CD14-positive monocyte (primary cell): Measurements from ENCODE around the gene SLC24A3. TPM values are rescaled to one million over a fixed set of nuclear protein-coding genes. Genes with fewer than 3 reads are reported as not detected.
"Not testable (repeated sequence)": the region's sequence is repeated elsewhere in the genome, so short reads cannot be mapped to it uniquely, and the experiment has no call there.

ENCODE experiments used
- DNase-seq, 3 donors: peaks; one replicate each; pipeline ENCODE4 v3.0.0-alpha.2; 2011 to 2022
- H2AFZ ChIP-seq: 2 replicates; pipeline ENCODE4 v1.6.0; 2012; ENCODE audit warnings: mild to moderate bottlenecking, low read depth, low read length, inconsistent platforms; ENCODE audit not compliant: insufficient read depth, poor library complexity, severe bottlenecking
- H3K27ac ChIP-seq, 2 donors: 1 replicate in 1 of 2; 2 replicates in 1 of 2; pipeline ENCODE4 v1.5.1; 2012 to 2013; ENCODE audit warnings: low read length in 2 of 2, control low read depth in 1 of 2, inconsistent platforms in 1 of 2, low read depth in 1 of 2, mild to moderate bottlenecking in 1 of 2
- H3K27me3 ChIP-seq, 2 donors: one replicate each; pipeline versions ENCODE4 v1.6.0 to v1.6.1; 2011 to 2013; ENCODE audit warnings: low read length in 2 of 2; ENCODE audit not compliant: control insufficient read depth in 2 of 2, insufficient read depth in 2 of 2
- H3K36me3 ChIP-seq, 2 donors: replicated peaks in 1 of 2; 1 replicate in 1 of 2; 2 replicates in 1 of 2; pipeline versions ENCODE4 v1.5.1 to v1.6.1; 2012 to 2013; ENCODE audit warnings: low read length in 2 of 2, control low read depth in 1 of 2, inconsistent platforms in 1 of 2, mild to moderate bottlenecking in 1 of 2; ENCODE audit not compliant: insufficient read depth in 2 of 2, control insufficient read depth in 1 of 2
- H3K4me1 ChIP-seq, 2 donors: 1 replicate in 1 of 2; 2 replicates in 1 of 2; pipeline versions ENCODE4 v1.5.1 to v1.6.1; 2012 to 2013; ENCODE audit warnings: low read length in 2 of 2, control low read depth in 1 of 2, inconsistent platforms in 1 of 2, mild to moderate bottlenecking in 1 of 2, moderate library complexity in 1 of 2; ENCODE audit not compliant: insufficient read depth in 2 of 2, control insufficient read depth in 1 of 2
- H3K4me2 ChIP-seq: replicated peaks from 2 replicates; pipeline ENCODE3; 2012; ENCODE audit warnings: low read length, moderate library complexity, mild to moderate bottlenecking; ENCODE audit not compliant: poor library complexity, severe bottlenecking; ENCODE audit errors: extremely low read depth
- H3K4me3 ChIP-seq, 3 experiments: fragments of 200-600 bp in 1 of 3; sonication (generic) in 1 of 3; replicated peaks in 1 of 3; 1 replicate in 2 of 3; 2 replicates in 1 of 3; pipeline ENCODE4 v1.5.1; 2011 to 2013; ENCODE audit warnings: low read length in 3 of 3, mild to moderate bottlenecking in 3 of 3, control low read depth in 2 of 3, low read depth in 2 of 3, inconsistent platforms in 1 of 3, moderate library complexity in 1 of 3
- H3K79me2 ChIP-seq: 2 replicates; pipeline ENCODE4 v1.6.0; 2012; ENCODE audit warnings: mild to moderate bottlenecking, control low read depth, inconsistent platforms, low read length, moderate library complexity; ENCODE audit not compliant: insufficient read depth
- H3K9ac ChIP-seq: 2 replicates; pipeline ENCODE4 v1.6.0; 2017; ENCODE audit warnings: low read length, mild to moderate bottlenecking; ENCODE audit not compliant: insufficient read depth, poor library complexity, severe bottlenecking
- H3K9me3 ChIP-seq, 2 donors: replicated peaks in 1 of 2; 1 replicate in 1 of 2; 2 replicates in 1 of 2; pipeline versions ENCODE4 v1.5.1 to v1.6.1; 2012 to 2013; ENCODE audit warnings: low read length in 2 of 2, control low read depth in 1 of 2; ENCODE audit not compliant: control insufficient read depth in 1 of 2, insufficient read depth in 1 of 2
- H4K20me1 ChIP-seq: 2 replicates; pipeline ENCODE4 v1.6.0; 2012; ENCODE audit warnings: mild to moderate bottlenecking, low read length, control low read depth, moderate library complexity; ENCODE audit not compliant: insufficient read depth
- H3K27ac Mint-ChIP-seq, 7 donors: one replicate each; pipeline ENCODE4 v1.8.0; 2020; ENCODE audit warnings: mild to moderate bottlenecking in 7 of 7, mixed read lengths in 7 of 7, moderate library complexity in 6 of 7, inconsistent platforms in 2 of 7
- H3K27me3 Mint-ChIP-seq, 3 donors: one replicate each; pipeline ENCODE4 v1.8.0; 2021 to 2022; ENCODE audit warnings: low read depth in 3 of 3, mild to moderate bottlenecking in 3 of 3, mixed read lengths in 3 of 3, moderate library complexity in 3 of 3, inconsistent platforms in 1 of 3
- H3K36me3 Mint-ChIP-seq, 2 donors: one replicate each; pipeline ENCODE4 v1.8.0; 2020; ENCODE audit warnings: mixed read lengths in 2 of 2, inconsistent platforms in 1 of 2, mild to moderate bottlenecking in 1 of 2
- H3K4me1 Mint-ChIP-seq: one replicate; pipeline ENCODE4 v1.8.0; 2020; ENCODE audit warnings: mild to moderate bottlenecking, mixed read lengths
- H3K4me3 Mint-ChIP-seq, 2 donors: one replicate each; pipeline ENCODE4 v1.8.0; 2020; ENCODE audit warnings: mild to moderate bottlenecking in 2 of 2, mixed read lengths in 2 of 2, moderate library complexity in 1 of 2
- H3K9me3 Mint-ChIP-seq, 7 donors: one replicate each; pipeline ENCODE4 v1.8.0; 2020 to 2022; ENCODE audit warnings: mixed read lengths in 7 of 7, mild to moderate bottlenecking in 6 of 7, moderate library complexity in 6 of 7, inconsistent platforms in 2 of 7
- CTCF ChIP-seq: fragments of 200-600 bp; IDR thresholded peaks from one replicate; pipeline ENCODE4 v1.8.0; 2022; ENCODE audit warnings: antibody characterized with exemption, mild to moderate bottlenecking
- WGBS: methylation state at CpG from one replicate; pipeline ENCODE4 v1.1.5; 2013; ENCODE audit warnings: missing lambda C conversion rate; ENCODE audit not compliant: insufficient coverage; 5-methylcytosine and 5-hydroxymethylcytosine counted together
- intact Hi-C, 2 donors: fragments of 100-400 bp; cut with micrococcal nuclease; formaldehyde crosslinking; loops; one replicate each; pipeline versions ENCODE4 v1.15.0 to v1.15.1; 2023
- polyA plus RNA-seq, 3 donors: library from polyadenylated mRNA; depleted of rRNA in 1 of 3; unstranded in 2 of 3; stranded (reverse) in 1 of 3; fragments of 300-500 nt in 2 of 3; fragments of >200 nt in 1 of 3; fragmentation: Illumina TruSeq in 2 of 3; gene quantifications; 1 replicate in 2 of 3; 2 replicates in 1 of 3; pipeline ENCODE4 v1.2.3, GENCODE V29; 2012 to 2021

SLC24A3 gene
- polyA plus RNA-seq, 3 donors, result 0.04 to 0.08 TPM; not detected in 1

GRCh38 chr20:19676202-19676601, 463.8 kb downstream of the SLC24A3 start:
- H3K4me1 Mint-ChIP-seq, result peaks cover 22% of the 10 kb centered on the region
- H3K4me3 Mint-ChIP-seq, result no peak overlapping the region
- Histone ChIP-seq H3K9me3 (no peaks in the 10 kb centered on the region), H3K36me3 (no peaks in the 10 kb centered on the region), H3K27ac (no peak overlapping the region), H3K4me3 (no peak overlapping the region), H3K27me3 (no peaks in the 10 kb centered on the region), H4K20me1 (no peaks in the 10 kb centered on the region), H2AFZ (no peak overlapping the region), H3K4me1 (peaks cover 18% of the 10 kb centered on the region in 2 donors), H3K4me2 (no peak overlapping the region), H3K9ac (no peak overlapping the region), H3K79me2 (no peaks in the 10 kb centered on the region)
- intact Hi-C loops, result no loop called here
- H3K36me3 Mint-ChIP-seq, result no peaks in the 10 kb centered on the region
- H3K9me3 Mint-ChIP-seq, result peaks cover 0 to 9% (median 4%) of the 10 kb centered on the region in 7 donors
- no peak overlapping the region for H3K27ac Mint-ChIP-seq
- no peak for DNase-seq
- WGBS, result no CpG with 5 or more reads among the region's 4 CpGs
- peaks cover 0 to 3% (median 3%) of the 10 kb centered on the region in 3 donors for H3K27me3 Mint-ChIP-seq
- TF ChIP-seq CTCF, result no peak

GRCh38 chr20:19677336-19677735, 464.9 kb downstream of the SLC24A3 start:
- H3K9me3 Mint-ChIP-seq, result peaks cover 0 to 9% (median 4%) of the 10 kb centered on the region in 7 donors
- no peaks in the 10 kb centered on the region for H4K20me1 ChIP-seq
- peak overlapping the region in 1 of 7 donors; percentile 16 for H3K27ac Mint-ChIP-seq
- H2AFZ ChIP-seq, result no peak overlapping the region
- TF ChIP-seq CTCF, result no peak
- intact Hi-C loops, result no loop called here
- DNase-seq, result peak; percentile 26 to 62 (median 54)
- no peak overlapping the region for H3K4me3 ChIP-seq
- peaks cover 0 to 3% (median 2%) of the 10 kb centered on the region in 3 donors for H3K27me3 Mint-ChIP-seq
- no peak overlapping the region for H3K4me2 ChIP-seq
- WGBS, result 14% methylated on average over 2 of the region's 5 CpGs
- no peaks in the 10 kb centered on the region for H3K36me3 Mint-ChIP-seq
- H3K79me2 ChIP-seq, result no peaks in the 10 kb centered on the region
- H3K4me1 ChIP-seq, result peaks cover 6 to 7% of the 10 kb centered on the region in 2 donors
- no peaks in the 10 kb centered on the region for H3K9me3 ChIP-seq
- no peaks in the 10 kb centered on the region for H3K27me3 ChIP-seq
- H3K36me3 ChIP-seq, result no peaks in the 10 kb centered on the region
- peaks cover 10% of the 10 kb centered on the region for H3K4me1 Mint-ChIP-seq
- H3K4me3 Mint-ChIP-seq, result no peak overlapping the region
- H3K9ac ChIP-seq, result no peak overlapping the region
- H3K27ac ChIP-seq, result no peak overlapping the region

GRCh38 chr20:19678591-19678990, 466.1 kb downstream of the SLC24A3 start:
- H3K27ac Mint-ChIP-seq, H3K79me2 ChIP-seq, H3K9ac ChIP-seq, H3K9me3 ChIP-seq, H4K20me1 ChIP-seq, H3K4me1 Mint-ChIP-seq, intact Hi-C loops, H3K27ac ChIP-seq, H3K4me1 ChIP-seq, H3K27me3 Mint-ChIP-seq, H3K36me3 ChIP-seq, H3K27me3 ChIP-seq, H3K9me3 Mint-ChIP-seq, H3K4me3 ChIP-seq, H3K36me3 Mint-ChIP-seq, H3K4me3 Mint-ChIP-seq, DNase-seq, H2AFZ ChIP-seq, H3K4me2 ChIP-seq: not testable (repeated sequence)
- WGBS, result 94% methylated on average over 5 of the region's 38 CpGs
